GM12878 (cell line): ENCODE data around the gene MOB2.

Experiments
- CHD1 ChIP-seq: IDR thresholded peaks from 2 replicates; pipeline ENCODE4 v1.6.1; 2012; ENCODE audit warnings: low read depth, low read length, improper control_type of control experiment
- CREB1 ChIP-seq: IDR thresholded peaks from 2 replicates; pipeline ENCODE4 v1.6.1; 2012; ENCODE audit warnings: low read depth, mild to moderate bottlenecking, inconsistent platforms
- CTCF ChIP-seq, 3 experiments: IDR thresholded peaks in 2 of 3; conservative IDR thresholded peaks in 1 of 3; 2 replicates each; pipeline ENCODE4 v1.5.1; 2011; ENCODE audit warnings: low read depth in 3 of 3, low read length in 3 of 3, mild to moderate bottlenecking in 3 of 3, control low read depth in 2 of 3, moderate library complexity in 2 of 3, inconsistent platforms in 1 of 3, mixed read lengths in 1 of 3; ENCODE audit not compliant: control insufficient read depth in 2 of 3, insufficient read depth in 1 of 3; ENCODE audit errors: extremely low read depth in 1 of 3
- ESRRA ChIP-seq: IDR thresholded peaks from 2 replicates; pipeline ENCODE4 v1.6.1; 2012; ENCODE audit warnings: mild to moderate bottlenecking, low read length, improper control_type of control experiment
- EZH2 ChIP-seq: IDR thresholded peaks from 2 replicates; pipeline ENCODE4 v1.6.1; 2012; ENCODE audit warnings: low read depth, mild to moderate bottlenecking, control low read depth, inconsistent platforms, low read length, borderline replicate concordance; ENCODE audit not compliant: control insufficient read depth
- JUNB ChIP-seq: IDR thresholded peaks from 2 replicates; pipeline ENCODE4 v1.6.1; 2016; ENCODE audit warnings: antibody characterized with exemption, mild to moderate bottlenecking
- NFIC ChIP-seq: IDR thresholded peaks from 2 replicates; pipeline ENCODE4 v1.6.1; 2012; ENCODE audit warnings: low read depth, mild to moderate bottlenecking, inconsistent platforms, low read length, moderate library complexity
- POLR2A ChIP-seq: IDR thresholded peaks from 2 replicates; pipeline ENCODE4 v1.6.1; 2011; ENCODE audit warnings: low read depth, mild to moderate bottlenecking, low read length
- POLR2AphosphoS5 ChIP-seq: IDR thresholded peaks from 2 replicates; pipeline ENCODE4 v1.6.1; 2011; ENCODE audit warnings: mild to moderate bottlenecking, low read length, inconsistent platforms
- POU2F2 ChIP-seq: IDR thresholded peaks from 3 replicates; pipeline ENCODE4 v1.6.1; 2011; ENCODE audit warnings: low read depth, mild to moderate bottlenecking, low read length, borderline replicate concordance
- RELA ChIP-seq: fragments of 450-650 bp; IDR thresholded peaks from 2 replicates; pipeline ENCODE4 v1.8.0; 2014; ENCODE audit warnings: borderline replicate concordance; ENCODE audit not compliant: partially characterized antibody
- REST ChIP-seq: IDR thresholded peaks from 2 replicates; pipeline ENCODE4 v1.6.1; 2012; ENCODE audit warnings: mild to moderate bottlenecking, low read depth, low read length
- SIN3A ChIP-seq: IDR thresholded peaks from 2 replicates; pipeline ENCODE4 v1.6.1; 2012; ENCODE audit warnings: low read depth, low read length, improper control_type of control experiment

- TF ChIP-seq JUNB, result no peak
- TF ChIP-seq REST, result no peak
- TF ChIP-seq POU2F2, result no peak
- TF ChIP-seq EZH2, result no peak
- TF ChIP-seq CTCF (IDR thresholded peaks at IDR 0.05 in 2 of 3, conservative IDR thresholded peaks at IDR 0.05 in 1 of 3; ENCODE audit: control insufficient read depth in 2 of 3, extremely low read depth in 1 of 3, insufficient read depth in 1 of 3, low read depth in 3 of 3, low read length in 3 of 3), result no peak
- no peak for TF ChIP-seq ESRRA
- TF ChIP-seq NFIC, result no peak
- TF ChIP-seq RELA, result no peak
- TF ChIP-seq SIN3A, result no peak
- TF ChIP-seq CREB1, result no peak
- TF ChIP-seq POLR2A, result no peak
- no peak for TF ChIP-seq POLR2AphosphoS5
- no peak for TF ChIP-seq CHD1
Observed at GRCh38 chr11:1444823-1445422, 41.7 kb downstream of the MOB2 start.
